GM12864 (cell line): Measurements from ENCODE around the gene GRM8.

Experiments used
- DNase-seq: peaks from one replicate; pipeline ENCODE4 v3.0.0-alpha.2; 2011; ENCODE audit warnings: low read depth
- H3K4me3 ChIP-seq: 2 replicates; pipeline ENCODE4 v1.5.1; 2011; ENCODE audit warnings: mild to moderate bottlenecking, low read depth, low read length, control low read depth
- TF ChIP-seq, protein P1 (sequence below): IDR thresholded peaks from 2 replicates; pipeline ENCODE4 v1.5.1; 2011; ENCODE audit warnings: low read depth, mild to moderate bottlenecking, moderate library complexity, low read length, control low read depth, inconsistent platforms; ENCODE audit errors: missing control alignments

Gene GRM8

DNA sequence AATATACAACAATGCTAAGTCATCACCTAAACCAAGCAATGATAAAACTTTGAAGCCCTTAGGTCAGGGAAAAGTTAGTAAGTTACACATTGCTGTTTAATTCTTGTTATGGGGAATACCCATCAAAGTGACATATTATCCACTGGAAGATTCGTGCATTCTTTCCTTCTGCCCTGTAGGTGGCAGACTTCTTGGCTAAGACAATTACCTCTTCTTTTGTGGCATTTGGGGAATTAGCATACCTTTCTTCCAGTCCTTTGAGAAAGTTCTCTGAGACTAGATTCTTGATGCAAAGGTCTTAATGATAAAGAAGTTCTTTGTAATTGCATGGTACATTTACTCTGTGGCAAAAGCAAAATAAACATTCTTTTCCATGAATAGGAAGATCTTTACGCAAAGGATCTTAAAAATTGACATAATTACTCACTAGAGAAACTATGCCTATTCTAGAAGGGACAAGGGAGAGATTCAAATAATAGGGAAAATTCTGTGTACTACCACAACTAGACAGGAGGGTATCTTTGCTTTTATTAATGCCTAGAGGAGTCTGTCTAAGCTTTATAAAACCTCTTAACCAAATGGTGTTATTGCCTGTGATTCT is 395.9 kb downstream of the GRM8 start:
- no peak for DNase-seq
- TF ChIP-seq, protein P1, sequence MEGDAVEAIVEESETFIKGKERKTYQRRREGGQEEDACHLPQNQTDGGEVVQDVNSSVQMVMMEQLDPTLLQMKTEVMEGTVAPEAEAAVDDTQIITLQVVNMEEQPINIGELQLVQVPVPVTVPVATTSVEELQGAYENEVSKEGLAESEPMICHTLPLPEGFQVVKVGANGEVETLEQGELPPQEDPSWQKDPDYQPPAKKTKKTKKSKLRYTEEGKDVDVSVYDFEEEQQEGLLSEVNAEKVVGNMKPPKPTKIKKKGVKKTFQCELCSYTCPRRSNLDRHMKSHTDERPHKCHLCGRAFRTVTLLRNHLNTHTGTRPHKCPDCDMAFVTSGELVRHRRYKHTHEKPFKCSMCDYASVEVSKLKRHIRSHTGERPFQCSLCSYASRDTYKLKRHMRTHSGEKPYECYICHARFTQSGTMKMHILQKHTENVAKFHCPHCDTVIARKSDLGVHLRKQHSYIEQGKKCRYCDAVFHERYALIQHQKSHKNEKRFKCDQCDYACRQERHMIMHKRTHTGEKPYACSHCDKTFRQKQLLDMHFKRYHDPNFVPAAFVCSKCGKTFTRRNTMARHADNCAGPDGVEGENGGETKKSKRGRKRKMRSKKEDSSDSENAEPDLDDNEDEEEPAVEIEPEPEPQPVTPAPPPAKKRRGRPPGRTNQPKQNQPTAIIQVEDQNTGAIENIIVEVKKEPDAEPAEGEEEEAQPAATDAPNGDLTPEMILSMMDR: peak; percentile 68
- no peak overlapping the region for H3K4me3 ChIP-seq

DNA sequence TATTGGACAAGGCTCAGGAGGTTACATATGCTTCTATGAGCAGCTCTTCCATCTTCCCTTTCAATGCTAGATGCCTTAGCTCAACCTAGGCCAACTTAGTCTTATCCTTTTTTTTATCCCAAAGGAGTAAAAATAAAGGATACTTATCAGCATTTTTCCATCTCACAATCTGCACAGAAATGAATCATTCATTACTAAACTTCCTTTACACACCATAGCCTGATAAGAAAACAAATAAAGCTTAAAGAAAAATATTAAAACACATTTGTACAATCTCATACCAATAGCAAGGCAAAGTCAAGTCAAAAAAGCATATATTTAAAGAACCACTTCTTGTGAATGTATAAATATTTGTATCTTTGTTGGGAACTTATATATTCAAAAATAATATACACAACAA is 407.4 kb downstream of the GRM8 start:
- TF ChIP-seq, protein P1: no peak

DNA sequence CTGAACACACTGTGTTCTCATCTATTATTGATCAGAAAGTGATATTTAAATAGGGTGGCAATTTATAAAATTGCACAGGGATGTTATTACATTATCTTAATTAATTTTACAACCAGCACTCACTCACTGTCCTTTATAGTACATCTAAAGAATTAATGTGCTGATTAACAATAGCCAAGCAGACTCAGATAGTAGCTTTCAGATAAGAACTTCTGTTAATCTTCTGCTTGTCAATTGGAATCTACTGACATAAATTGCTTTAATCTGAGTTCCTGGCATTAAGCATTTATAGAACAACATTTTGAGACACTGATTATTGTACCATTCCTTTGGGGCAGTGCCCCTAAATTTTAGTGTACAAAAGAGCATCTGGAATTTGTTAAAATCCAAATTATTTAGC is 408.9 kb downstream of the GRM8 start:
- TF ChIP-seq, protein P1: no peak
- DNase-seq: no peak
- no peak overlapping the region for H3K4me3 ChIP-seq

More for the DNA sequence above, 407.4 kb downstream of the GRM8 start:
- no peak for DNase-seq
- H3K4me3 ChIP-seq: no peak overlapping the region

DNA sequence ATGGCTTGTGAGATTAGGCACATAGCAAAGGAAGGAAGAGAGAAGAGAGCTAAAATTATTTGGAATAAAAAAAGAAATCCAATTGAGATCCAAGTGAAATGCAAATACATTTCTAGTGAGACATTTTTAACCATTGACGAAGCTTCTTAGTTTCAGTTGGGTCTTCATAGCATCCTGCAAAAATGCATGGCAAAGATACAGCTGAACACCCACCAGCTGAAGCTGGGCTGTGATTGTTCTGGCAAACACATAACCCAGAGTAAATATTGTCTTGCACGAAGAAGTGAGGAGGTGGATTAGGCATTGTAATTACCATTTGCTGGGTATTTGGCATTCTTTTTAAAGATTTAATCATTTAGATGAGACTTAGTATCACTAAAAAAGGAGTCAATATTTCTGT is 409.4 kb downstream of the GRM8 start:
- TF ChIP-seq, protein P1: no peak
- no peak overlapping the region for H3K4me3 ChIP-seq
- no peak for DNase-seq

DNA sequence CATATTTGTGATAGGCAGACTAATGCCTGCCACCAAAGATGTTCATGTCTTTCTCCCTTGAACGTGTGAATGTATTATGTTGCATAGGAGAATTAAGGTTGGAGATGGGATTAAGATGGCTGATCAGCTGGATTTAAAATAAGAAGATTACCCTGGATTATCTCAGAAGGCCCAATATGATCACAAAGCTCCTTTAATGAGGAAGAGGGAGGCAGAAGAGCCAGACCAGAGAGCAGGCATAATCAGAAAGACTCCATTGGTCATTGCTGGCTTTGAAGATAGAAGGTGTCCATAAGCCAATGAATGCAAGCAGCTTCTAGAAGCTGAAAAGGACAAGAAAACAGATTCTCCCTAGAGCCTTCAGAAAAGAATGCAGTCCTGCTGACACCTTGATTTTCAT is 410.3 kb downstream of the GRM8 start:
- TF ChIP-seq, protein P1: no peak
- no peak for DNase-seq

DNA sequence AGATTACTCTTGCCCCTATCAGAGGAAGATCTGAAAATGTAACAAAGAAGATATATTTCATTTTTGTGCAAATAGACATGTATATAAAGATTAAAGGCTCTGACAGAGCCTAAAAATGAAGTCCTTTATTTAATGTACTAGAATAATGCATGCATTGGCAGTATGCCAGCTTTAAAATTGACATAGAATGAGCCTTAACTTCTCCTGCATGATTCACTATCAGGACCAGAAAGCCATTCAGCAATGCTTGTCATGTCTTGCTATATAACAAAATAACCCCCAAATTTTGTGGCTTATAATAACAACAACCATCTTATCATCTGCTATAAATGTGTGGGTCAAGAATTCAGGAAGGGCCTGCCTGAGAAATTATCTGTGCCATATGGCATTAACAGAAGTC is 411.9 kb downstream of the GRM8 start:
- TF ChIP-seq, protein P1: no peak
- DNase-seq: no peak
- no peak overlapping the region for H3K4me3 ChIP-seq

More for the DNA sequence above, 410.3 kb downstream of the GRM8 start:
- no peak overlapping the region for H3K4me3 ChIP-seq

DNA sequence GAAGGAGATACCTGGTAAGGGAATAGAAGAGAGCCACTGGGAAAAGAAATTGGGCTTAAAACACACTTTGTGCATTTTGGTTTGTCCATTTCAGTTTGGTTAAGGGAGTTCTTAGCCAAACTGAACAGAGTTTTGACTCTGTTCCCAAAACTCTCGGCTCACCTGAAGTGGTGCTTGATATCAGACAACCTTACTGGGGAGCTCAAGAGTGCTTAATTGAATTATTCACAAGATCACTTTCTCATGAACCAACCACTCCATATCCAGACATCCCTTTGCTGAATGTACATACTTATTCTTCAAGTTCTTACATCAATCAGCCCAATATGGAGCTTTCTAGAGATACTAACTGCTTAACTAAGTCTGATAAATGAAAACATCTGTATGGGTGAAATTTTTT is 413.1 kb downstream of the GRM8 start:
- TF ChIP-seq, protein P1: no peak
- no peak for DNase-seq
- no peak overlapping the region for H3K4me3 ChIP-seq
